Left lung (tissue), 14 donors: Measurements from ENCODE around the gene COMMD8. TPM values are rescaled to one million over a fixed set of nuclear protein-coding genes. Genes with fewer than 3 reads are reported as not detected.

Experiments used
- ATAC-seq: fragments of 200-7000 bp; cut with Tn5 transposase; one replicate; pipeline ENCODE4 v1.9.1; 2020; ENCODE audit warnings: moderate library complexity
- DNase-seq, 4 donors: peaks; one replicate each; pipeline ENCODE4 v3.0.0-alpha.2; 2013 to 2020
- H3K27ac ChIP-seq, 2 donors: fragments of 200-600 bp; sonication (generic) in 1 of 2; one replicate each; pipeline versions ENCODE4 v1.5.0 to v1.8.0; 2020 to 2021
- H3K27me3 ChIP-seq, 2 donors: fragments of 200-600 bp; sonication (generic) in 1 of 2; one replicate each; pipeline versions ENCODE4 v1.5.0 to v1.8.0; 2020 to 2021
- H3K36me3 ChIP-seq, 2 donors: fragments of 200-600 bp; sonication (generic) in 1 of 2; one replicate each; pipeline versions ENCODE4 v1.5.0 to v1.8.0; 2020 to 2021
- H3K4me1 ChIP-seq, 2 donors: fragments of 200-600 bp; one replicate each; pipeline ENCODE4 v1.8.0; 2021
- H3K4me3 ChIP-seq, 2 donors: fragments of 200-600 bp; sonication (generic) in 1 of 2; one replicate each; pipeline versions ENCODE4 v1.5.0 to v1.8.0; 2020 to 2021; ENCODE audit warnings: mild to moderate bottlenecking in 1 of 2
- H3K9me3 ChIP-seq, 2 donors: fragments of 200-600 bp; sonication (generic) in 1 of 2; one replicate each; pipeline versions ENCODE4 v1.5.0 to v1.8.0; 2020 to 2021
- intact Hi-C, 2 donors: fragments of 100-400 bp; cut with DNase I; formaldehyde crosslinking; loops; one replicate each; pipeline versions ENCODE4 v1.11.2 to v1.14.2; 2022
- long read RNA-seq, 12 donors: library from polyadenylated mRNA in 2 of 12; unstranded in 2 of 12; transcript quantifications; one replicate each; pipeline ENCODE4 v2.0.0 and lab custom pipeline, GENCODE V29; 2019 to 2026
- polyA plus RNA-seq, 6 donors: library from polyadenylated mRNA; unstranded; fragments of 120-200 nt; gene quantifications; one replicate each; pipeline ENCODE4 v1.2.1, GENCODE V29; 2013; ENCODE audit not compliant: insufficient read length in 6 of 6
- total RNA-seq, 2 donors: library from RNA; stranded (reverse); fragmentation: NEBNext Ultra II Directional; extraction: Animal tissue kit (Norgen Biotek cat#: 25700); gene quantifications; one replicate each; pipeline ENCODE4 v1.2.1, GENCODE V29; 2021
- TF ChIP-seq, protein P1 (sequence below), 2 donors: fragments of 200-600 bp; sonication (generic) in 1 of 2; IDR thresholded peaks; one replicate each; pipeline versions ENCODE4 v1.5.0 to v1.8.0; 2021; ENCODE audit warnings: antibody characterized with exemption in 2 of 2
- donor health status: DM: no; HTN: yes; CAD: no.
- donor health status: DM: no; HTN: no; CAD: no.

COMMD8 gene
- total RNA-seq: 10 to 100 TPM; 20.1 to 22.1 TPM
- 10 to 100 TPM; 18.9 to 21.5 (median 19.5) TPM for polyA plus RNA-seq
- long read RNA-seq, donor 1, transcript COMMD8-201 (5 exons, 1,469 nt): major isoform, 14 of 21 reads
- long read RNA-seq, donor 1, partial matches to known transcripts: 5 of 21 reads
- long read RNA-seq, donor 1, other reads (novel, unspliced or antisense): 0 of 21 reads
- long read RNA-seq, donor 2, transcript COMMD8-201 (5 exons, 1,469 nt): major isoform, 12 of 21 reads
- long read RNA-seq, donor 2, partial matches to known transcripts: 9 of 21 reads
- long read RNA-seq, donor 2, other reads (novel, unspliced or antisense): 0 of 21 reads
- long read RNA-seq, donor 3, transcript COMMD8-201 (5 exons, 1,469 nt): major isoform, 12 of 12 reads
- long read RNA-seq, donor 3, partial matches to known transcripts: 0 of 12 reads
- long read RNA-seq, donor 3, other reads (novel, unspliced or antisense): 0 of 12 reads
- long read RNA-seq, donor 4, transcript COMMD8-201 (5 exons, 1,469 nt): major isoform, 10 of 10 reads
- long read RNA-seq, donor 4, partial matches to known transcripts: 0 of 10 reads
- long read RNA-seq, donor 4, other reads (novel, unspliced or antisense): 0 of 10 reads
- long read RNA-seq, donor 5, transcript COMMD8-201 (5 exons, 1,469 nt): major isoform, 13 of 13 reads
- long read RNA-seq, donor 5, partial matches to known transcripts: 0 of 13 reads
- long read RNA-seq, donor 5, other reads (novel, unspliced or antisense): 0 of 13 reads
- long read RNA-seq, donor 6, transcript COMMD8-201 (5 exons, 1,469 nt): major isoform, 17 of 24 reads
- long read RNA-seq, donor 6, partial matches to known transcripts: 6 of 24 reads
- long read RNA-seq, donor 6, other reads (novel, unspliced or antisense): 0 of 24 reads
- long read RNA-seq, donor 7, transcript COMMD8-201 (5 exons, 1,469 nt): major isoform, 12 of 12 reads
- long read RNA-seq, donor 7, partial matches to known transcripts: 0 of 12 reads
- long read RNA-seq, donor 7, other reads (novel, unspliced or antisense): 0 of 12 reads
- long read RNA-seq, donor 8, transcript COMMD8-201 (5 exons, 1,469 nt): major isoform, 17 of 17 reads
- long read RNA-seq, donor 8, partial matches to known transcripts: 0 of 17 reads
- long read RNA-seq, donor 8, other reads (novel, unspliced or antisense): 0 of 17 reads
- long read RNA-seq, donor 9: 0 reads
- long read RNA-seq, donor 10, partial matches to known transcripts: 0 of 4 reads
- long read RNA-seq, donor 10, other reads (novel, unspliced or antisense): 1 of 4 reads
- long read RNA-seq, donor 11, transcript COMMD8-201 (5 exons, 1,469 nt): major isoform, 18 of 18 reads
- long read RNA-seq, donor 11, partial matches to known transcripts: 0 of 18 reads
- long read RNA-seq, donor 11, other reads (novel, unspliced or antisense): 0 of 18 reads
- long read RNA-seq, donor 12, transcript COMMD8-201 (5 exons, 1,469 nt): major isoform, 7 of 7 reads
- long read RNA-seq, donor 12, partial matches to known transcripts: 0 of 7 reads
- long read RNA-seq, donor 12, other reads (novel, unspliced or antisense): 0 of 7 reads

DNA sequence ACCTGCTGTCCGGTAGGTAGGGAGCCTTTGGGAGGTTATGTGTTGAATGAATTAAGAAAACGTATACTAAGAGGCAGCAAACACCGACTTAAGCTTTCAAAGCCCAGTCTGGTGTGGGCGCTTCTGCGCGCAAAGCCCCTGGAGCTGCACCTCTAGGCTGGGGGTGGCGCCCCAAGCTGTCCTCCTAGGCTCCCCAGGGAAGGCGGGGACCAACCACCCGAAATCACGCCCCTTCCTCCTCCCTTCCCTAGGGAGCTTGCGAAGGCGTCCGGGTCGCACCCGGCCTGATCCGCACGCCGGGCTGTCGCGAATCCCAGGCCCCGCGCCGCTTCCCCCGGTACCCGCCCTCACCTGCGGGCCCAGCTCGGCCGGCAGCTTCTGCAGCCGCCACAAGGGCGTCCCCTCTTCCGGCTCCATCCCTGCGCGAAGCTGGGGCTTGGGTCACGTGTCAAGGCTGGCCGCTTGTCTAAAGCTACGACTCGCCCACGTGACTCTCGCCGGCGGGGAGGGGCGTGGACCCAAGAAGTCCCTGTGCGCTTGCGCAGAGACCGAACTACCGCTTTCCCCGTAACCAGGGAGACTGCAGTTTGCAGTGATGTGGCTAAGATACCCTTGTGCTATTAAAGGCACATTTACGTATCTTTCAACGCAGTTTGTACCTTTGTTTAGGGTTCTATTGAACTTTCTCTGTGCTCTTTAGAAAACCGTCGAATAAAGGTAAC lies at the start of gene COMMD8:
Gene COMMD8 (minus strand): TSS at position 468 of the 722 bp plus-strand sequence. CDS start 51 bp downstream, at position 417.
- Histone ChIP-seq H3K4me1 (peaks cover 0 to 10% of the 10 kb centered on the region in 2 donors), H3K36me3 (peaks cover 0 to 6% of the 10 kb centered on the region in 2 donors), H3K27me3 (no peaks in the 10 kb centered on the region), H3K27ac (peak within 1 kb of the TSS; percentile 51 to 89), H3K9me3 (no peaks in the 10 kb centered on the region), H3K4me3 (peak within 1 kb of the TSS; percentile 65 to 89)
- ATAC-seq (peak; percentile 98), DNase-seq (peak; percentile 93 to 99 (median 98))
- intact Hi-C loops: no loop called here
- TF ChIP-seq, protein P1, sequence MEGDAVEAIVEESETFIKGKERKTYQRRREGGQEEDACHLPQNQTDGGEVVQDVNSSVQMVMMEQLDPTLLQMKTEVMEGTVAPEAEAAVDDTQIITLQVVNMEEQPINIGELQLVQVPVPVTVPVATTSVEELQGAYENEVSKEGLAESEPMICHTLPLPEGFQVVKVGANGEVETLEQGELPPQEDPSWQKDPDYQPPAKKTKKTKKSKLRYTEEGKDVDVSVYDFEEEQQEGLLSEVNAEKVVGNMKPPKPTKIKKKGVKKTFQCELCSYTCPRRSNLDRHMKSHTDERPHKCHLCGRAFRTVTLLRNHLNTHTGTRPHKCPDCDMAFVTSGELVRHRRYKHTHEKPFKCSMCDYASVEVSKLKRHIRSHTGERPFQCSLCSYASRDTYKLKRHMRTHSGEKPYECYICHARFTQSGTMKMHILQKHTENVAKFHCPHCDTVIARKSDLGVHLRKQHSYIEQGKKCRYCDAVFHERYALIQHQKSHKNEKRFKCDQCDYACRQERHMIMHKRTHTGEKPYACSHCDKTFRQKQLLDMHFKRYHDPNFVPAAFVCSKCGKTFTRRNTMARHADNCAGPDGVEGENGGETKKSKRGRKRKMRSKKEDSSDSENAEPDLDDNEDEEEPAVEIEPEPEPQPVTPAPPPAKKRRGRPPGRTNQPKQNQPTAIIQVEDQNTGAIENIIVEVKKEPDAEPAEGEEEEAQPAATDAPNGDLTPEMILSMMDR (IDR thresholded peaks at IDR 0.05): no peak

DNA sequence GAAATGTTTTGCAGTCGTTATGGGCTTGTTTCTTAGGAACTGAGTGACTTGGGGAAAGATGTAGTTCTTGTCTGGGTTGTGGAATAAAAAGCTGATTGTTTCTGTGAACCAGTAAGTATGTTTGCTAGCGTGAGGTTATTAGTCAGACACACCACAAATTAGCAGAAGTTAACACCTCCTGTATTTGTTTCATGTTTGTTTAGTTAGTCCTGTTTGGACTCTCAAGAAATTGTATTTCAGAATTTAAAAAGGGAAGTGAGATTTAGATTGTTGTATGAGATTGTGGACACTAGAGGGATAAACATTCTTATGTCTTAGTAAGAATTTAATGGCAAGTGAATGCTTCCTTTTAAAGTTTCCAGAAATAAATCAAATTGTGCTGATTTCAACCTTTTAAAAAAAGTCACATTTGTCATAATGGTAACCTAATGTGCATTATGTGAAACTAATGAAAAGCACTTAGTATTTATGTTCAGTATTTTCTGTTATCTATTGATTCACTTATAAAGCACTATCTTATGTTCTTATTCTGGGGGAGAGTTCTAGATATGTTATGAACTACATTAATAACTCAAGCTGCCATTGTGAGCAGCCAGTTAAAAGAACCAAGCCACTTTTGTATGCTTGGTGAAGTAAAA lies 47.1 kb upstream of the COMMD8 start:
- DNase-seq (peak in 2 of 4 donors; percentile 13 to 16), ATAC-seq (peak; percentile 68)
- TF ChIP-seq, protein P1 (IDR thresholded peaks at IDR 0.05): no peak
- intact Hi-C loops: no loop called here
- H3K36me3 ChIP-seq: peaks cover 0 to 15% of the 10 kb centered on the region in 2 donors
- H3K4me3 ChIP-seq: no peak overlapping the region
- H3K9me3 ChIP-seq: no peaks in the 10 kb centered on the region
- no peak overlapping the region for H3K27ac ChIP-seq
- no peaks in the 10 kb centered on the region for H3K27me3 ChIP-seq
- H3K4me1 ChIP-seq: peaks cover 0 to 6% of the 10 kb centered on the region in 2 donors

- Histone ChIP-seq H3K27me3 (no peaks in the 10 kb centered on the region), H3K27ac (no peak overlapping the region), H3K4me1 (peaks cover 0 to 3% of the 10 kb centered on the region in 2 donors), H3K36me3 (no peaks in the 10 kb centered on the region), H3K4me3 (no peak overlapping the region), H3K9me3 (no peaks in the 10 kb centered on the region)
- ATAC-seq (no peak), DNase-seq (no peak)
- TF ChIP-seq, protein P1 (IDR thresholded peaks at IDR 0.05): no peak
- intact Hi-C loops: no loop called here
Observed at GRCh38 chr4:47505666-47506065, 42.2 kb upstream of the COMMD8 start.

- no peaks in the 10 kb centered on the region for H3K9me3 ChIP-seq
- no peaks in the 10 kb centered on the region for H3K36me3 ChIP-seq
Observed at GRCh38 chr4:47505147-47505546, 41.6 kb upstream of the COMMD8 start.

More at GRCh38 chr4:47505147-47505546, 41.6 kb upstream of the COMMD8 start:
- Histone ChIP-seq H3K27me3 (no peaks in the 10 kb centered on the region), H3K4me1 (no peaks in the 10 kb centered on the region), H3K27ac (no peak overlapping the region), H3K4me3 (no peak overlapping the region)
- TF ChIP-seq, protein P1 (IDR thresholded peaks at IDR 0.05): no peak
- intact Hi-C loops: no loop called here
- DNase-seq: no peak
- no peak for ATAC-seq
